ENCODE measurements around the gene RABGGTB. TPM values are rescaled to one million over a fixed set of nuclear protein-coding genes. Genes with fewer than 3 reads are reported as not detected.

Gene RABGGTB
- total RNA-seq, 2 donors from 2014 or later: 108 to 113 TPM

GRCh38 chr1:75792091-75792490 lies 6.0 kb downstream of the RABGGTB start:
- Histone ChIP-seq H3K4me1 (ENCODE audit: control insufficient read depth, insufficient read depth, low read length) (peaks cover 4% of the 10 kb centered on the region), H3K27ac (ENCODE audit: low read depth, low read length) (no peak overlapping the region), H3K27me3 (ENCODE audit: control insufficient read depth, insufficient read depth, low read length, poor library complexity, severe bottlenecking) (no peaks in the 10 kb centered on the region), H3K4me3 (ENCODE audit: low read length) (no peak overlapping the region), H3K36me3 (ENCODE audit: control insufficient read depth, insufficient read depth, low read length) (peaks cover 95% of the 10 kb centered on the region), H3K9ac (ENCODE audit: extremely low read depth, low read length, poor library complexity, severe bottlenecking) (no peak overlapping the region), H3K9me3 (ENCODE audit: control insufficient read depth, low read length) (no peaks in the 10 kb centered on the region)
- peaks cover 82% of the 10 kb centered on the region for H3K36me3 Mint-ChIP-seq (ENCODE audit: low read depth)
- no peak for TF ChIP-seq CTCF (conservative IDR thresholded peaks at IDR 0.05)
- DNase-seq: no peak
- no peaks in the 10 kb centered on the region for H3K9me3 Mint-ChIP-seq
- H3K27ac Mint-ChIP-seq: no peak overlapping the region
- no peak overlapping the region for H3K4me3 Mint-ChIP-seq
- H3K27me3 Mint-ChIP-seq (ENCODE audit: insufficient read depth): no peaks in the 10 kb centered on the region
- peaks cover 34% of the 10 kb centered on the region for H3K4me1 Mint-ChIP-seq
- WGBS, 2 experiments (ENCODE audit: insufficient coverage in 1 of 2, insufficient read length in 1 of 2): 97 to 100% methylated on average over 2 to 3 of the region's 3 CpGs

GRCh38 chr1:75794382-75794781 lies 8.3 kb downstream of the RABGGTB start:
- Histone ChIP-seq H3K4me1 (ENCODE audit: control insufficient read depth, insufficient read depth, low read length) (peaks cover 4% of the 10 kb centered on the region), H3K27me3 (ENCODE audit: control insufficient read depth, insufficient read depth, low read length, poor library complexity, severe bottlenecking) (no peaks in the 10 kb centered on the region), H3K4me3 (ENCODE audit: low read length) (no peak overlapping the region), H3K9me3 (ENCODE audit: control insufficient read depth, low read length) (no peaks in the 10 kb centered on the region), H3K9ac (ENCODE audit: extremely low read depth, low read length, poor library complexity, severe bottlenecking) (no peak overlapping the region), H3K27ac (ENCODE audit: low read depth, low read length) (no peak overlapping the region), H3K36me3 (ENCODE audit: control insufficient read depth, insufficient read depth, low read length) (peaks cover 86% of the 10 kb centered on the region)
- DNase-seq: no peak
- H3K27ac Mint-ChIP-seq: no peak overlapping the region
- peaks cover 18% of the 10 kb centered on the region for H3K4me1 Mint-ChIP-seq
- 95% methylated on average over 1 of the region's 2 CpGs; no CpG with 5 or more reads in 1 of the 2 experiments for WGBS, 2 experiments (ENCODE audit: insufficient coverage in 1 of 2, insufficient read length in 1 of 2)
- no peaks in the 10 kb centered on the region for H3K27me3 Mint-ChIP-seq (ENCODE audit: insufficient read depth)
- TF ChIP-seq CTCF (conservative IDR thresholded peaks at IDR 0.05): no peak
- no peak overlapping the region for H3K4me3 Mint-ChIP-seq
- no peaks in the 10 kb centered on the region for H3K9me3 Mint-ChIP-seq
- peaks cover 76% of the 10 kb centered on the region for H3K36me3 Mint-ChIP-seq (ENCODE audit: low read depth)

- no peaks in the 10 kb centered on the region for H3K27me3 ChIP-seq (ENCODE audit: control insufficient read depth, insufficient read depth, low read length, poor library complexity, severe bottlenecking)
- no peaks in the 10 kb centered on the region for H3K9me3 ChIP-seq (ENCODE audit: control insufficient read depth, low read length)
- Mint-ChIP-seq H3K27ac (no peak overlapping the region), H3K27me3 (ENCODE audit: insufficient read depth) (no peaks in the 10 kb centered on the region), H3K9me3 (no peaks in the 10 kb centered on the region), H3K36me3 (ENCODE audit: low read depth) (peaks cover 64% of the 10 kb centered on the region), H3K4me3 (no peak overlapping the region), H3K4me1 (peaks cover 8% of the 10 kb centered on the region)
- peaks cover 72% of the 10 kb centered on the region for H3K36me3 ChIP-seq (ENCODE audit: control insufficient read depth, insufficient read depth, low read length)
- TF ChIP-seq CTCF (conservative IDR thresholded peaks at IDR 0.05): no peak
- DNase-seq: peak; percentile 47
- H3K4me3 ChIP-seq (ENCODE audit: low read length): no peak overlapping the region
- WGBS, 2 experiments (ENCODE audit: insufficient coverage in 1 of 2, insufficient read length in 1 of 2): 94 to 95% methylated on average over 3 to 4 of the region's 4 CpGs
- H3K9ac ChIP-seq (ENCODE audit: extremely low read depth, low read length, poor library complexity, severe bottlenecking): no peak overlapping the region
- peaks cover 2% of the 10 kb centered on the region for H3K4me1 ChIP-seq (ENCODE audit: control insufficient read depth, insufficient read depth, low read length)
- no peak overlapping the region for H3K27ac ChIP-seq (ENCODE audit: low read depth, low read length)
These were observed 9.7 kb downstream of the RABGGTB start for GRCh38 chr1:75795703-75796193.
